ENCODE data around the gene KCNC1.

Gene KCNC1

DNA sequence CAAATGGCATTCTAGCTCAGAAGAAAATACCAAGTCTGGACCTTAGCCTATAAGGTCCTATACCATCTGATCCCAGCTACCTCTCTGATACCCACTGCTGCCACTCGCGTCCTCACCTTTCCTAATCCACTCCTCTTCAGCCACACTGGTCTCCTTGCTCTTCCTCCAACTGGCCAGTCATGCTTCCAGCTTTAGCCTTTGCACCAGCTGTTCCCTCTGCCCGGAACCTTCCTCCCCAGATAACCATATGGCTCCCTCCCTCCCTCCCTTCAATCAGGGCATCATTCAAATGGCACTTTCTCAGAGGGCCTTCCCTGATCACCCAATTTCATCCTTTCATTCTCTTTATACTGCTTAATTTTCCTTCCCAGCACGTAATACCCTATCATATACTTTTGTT is 67.9 kb downstream of the KCNC1 start:
- H3K4me1 ChIP-seq (ENCODE audit: control insufficient read depth in 1 of 2, insufficient read depth in 2 of 2, low read length in 2 of 2), result no peaks in the 10 kb centered on the region
- H3K27ac ChIP-seq (ENCODE audit: low read depth, low read length), result no peak overlapping the region
- no peak overlapping the region for H3K4me3 ChIP-seq (ENCODE audit: low read depth in 1 of 2, low read length in 2 of 2)
- H3K9ac ChIP-seq (ENCODE audit: low read depth in 1 of 2, low read length in 2 of 2), result no peak overlapping the region
- H3K9me3 ChIP-seq (ENCODE audit: control insufficient read depth in 1 of 2, low read length in 2 of 2), result no peaks in the 10 kb centered on the region
- no peaks in the 10 kb centered on the region for H3K27me3 ChIP-seq (ENCODE audit: control insufficient read depth in 1 of 2, insufficient read depth in 2 of 2, low read length in 2 of 2)
- H3K36me3 ChIP-seq (ENCODE audit: control insufficient read depth in 1 of 2, insufficient read depth in 2 of 2, low read length in 2 of 2), result no peaks in the 10 kb centered on the region

DNA sequence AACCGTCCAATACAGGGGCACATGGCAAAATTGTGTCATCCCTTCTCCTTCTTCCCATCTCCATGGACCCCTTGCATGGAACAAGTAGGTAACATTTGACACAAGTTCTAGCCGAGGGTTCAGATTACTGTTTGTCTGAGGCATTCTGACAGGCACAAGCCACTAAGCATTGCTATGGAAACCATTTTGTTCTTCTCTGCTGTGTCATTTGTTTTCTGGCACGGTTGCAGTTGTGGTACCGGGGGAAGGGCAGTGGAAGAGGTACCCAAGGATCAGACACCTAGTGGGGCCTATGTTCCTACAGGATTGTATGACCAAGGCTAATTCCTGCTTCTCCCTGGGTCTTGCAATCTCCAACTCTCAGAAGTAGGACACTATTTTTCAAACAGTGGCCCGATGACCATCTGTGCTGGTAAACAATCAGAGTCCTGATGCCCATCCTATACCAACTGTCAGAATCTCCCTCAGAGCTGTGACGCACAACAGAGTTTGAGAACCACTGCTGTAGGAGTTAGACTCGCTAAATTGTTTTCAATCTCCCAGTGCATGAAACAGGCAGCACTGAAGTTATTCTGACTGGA is 69.3 kb downstream of the KCNC1 start:
- no peaks in the 10 kb centered on the region for H3K36me3 ChIP-seq (ENCODE audit: control insufficient read depth in 1 of 2, insufficient read depth in 2 of 2, low read length in 2 of 2)
- H3K4me1 ChIP-seq (ENCODE audit: control insufficient read depth in 1 of 2, insufficient read depth in 2 of 2, low read length in 2 of 2), result no peaks in the 10 kb centered on the region
- H3K9ac ChIP-seq (ENCODE audit: low read depth in 1 of 2, low read length in 2 of 2), result no peak overlapping the region
- no peaks in the 10 kb centered on the region for H3K9me3 ChIP-seq (ENCODE audit: control insufficient read depth in 1 of 2, low read length in 2 of 2)
- H3K27me3 ChIP-seq (ENCODE audit: control insufficient read depth in 1 of 2, insufficient read depth in 2 of 2, low read length in 2 of 2), result no peaks in the 10 kb centered on the region
- no peak overlapping the region for H3K4me3 ChIP-seq (ENCODE audit: low read depth in 1 of 2, low read length in 2 of 2)
- no peak overlapping the region for H3K27ac ChIP-seq (ENCODE audit: low read depth, low read length)

DNA sequence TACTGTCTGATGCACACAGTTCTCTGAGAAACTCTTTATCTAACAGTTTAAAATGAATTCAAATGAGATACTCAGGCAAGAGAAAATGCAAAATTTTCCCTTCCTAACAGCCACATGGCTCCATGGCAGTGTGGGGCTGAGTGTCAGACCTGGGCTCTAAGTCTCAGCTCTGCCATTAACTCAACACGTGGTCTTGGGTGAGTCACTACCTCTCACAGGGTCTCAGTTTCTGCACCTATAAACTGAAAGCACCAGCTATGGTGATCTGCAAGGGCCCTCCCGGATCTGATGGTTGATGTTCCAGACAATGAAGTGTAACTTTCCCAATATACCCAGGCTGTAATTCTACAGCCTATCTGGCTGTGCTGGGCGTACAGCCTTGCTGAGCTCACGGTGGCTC is 70.5 kb downstream of the KCNC1 start:
- Histone ChIP-seq H3K9ac (ENCODE audit: low read depth in 1 of 2, low read length in 2 of 2) (no peak overlapping the region), H3K9me3 (ENCODE audit: control insufficient read depth in 1 of 2, low read length in 2 of 2) (no peaks in the 10 kb centered on the region), H3K36me3 (ENCODE audit: control insufficient read depth in 1 of 2, insufficient read depth in 2 of 2, low read length in 2 of 2) (no peaks in the 10 kb centered on the region), H3K27me3 (ENCODE audit: control insufficient read depth in 1 of 2, insufficient read depth in 2 of 2, low read length in 2 of 2) (no peaks in the 10 kb centered on the region), H3K27ac (ENCODE audit: low read depth, low read length) (no peak overlapping the region), H3K4me3 (ENCODE audit: low read depth in 1 of 2, low read length in 2 of 2) (no peak overlapping the region), H3K4me1 (ENCODE audit: control insufficient read depth in 1 of 2, insufficient read depth in 2 of 2, low read length in 2 of 2) (no peaks in the 10 kb centered on the region)

DNA sequence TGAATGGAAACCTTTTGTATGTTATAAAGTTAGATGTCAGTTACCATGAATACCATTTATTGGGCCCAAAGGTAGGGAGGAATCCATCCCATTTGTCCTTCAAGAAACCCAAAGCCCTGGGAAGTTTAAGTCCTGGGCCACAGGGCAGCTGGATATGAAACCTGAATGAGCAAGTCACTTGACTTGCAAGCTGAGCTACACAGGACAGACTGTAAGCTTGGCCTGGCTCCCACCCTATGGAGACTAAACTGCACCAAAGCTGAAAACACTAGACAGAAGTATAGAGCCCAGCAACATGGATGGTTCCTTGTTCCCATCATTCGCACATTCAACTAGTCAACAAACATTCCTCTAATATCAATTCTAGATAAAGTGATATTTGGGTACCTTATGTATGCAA is 71.3 kb downstream of the KCNC1 start:
- H3K9ac ChIP-seq (ENCODE audit: low read depth in 1 of 2, low read length in 2 of 2), result no peak overlapping the region
- H3K27ac ChIP-seq (ENCODE audit: low read depth, low read length), result no peak overlapping the region
- no peaks in the 10 kb centered on the region for H3K27me3 ChIP-seq (ENCODE audit: control insufficient read depth in 1 of 2, insufficient read depth in 2 of 2, low read length in 2 of 2)
- H3K9me3 ChIP-seq (ENCODE audit: control insufficient read depth in 1 of 2, low read length in 2 of 2), result no peaks in the 10 kb centered on the region
- H3K4me1 ChIP-seq (ENCODE audit: control insufficient read depth in 1 of 2, insufficient read depth in 2 of 2, low read length in 2 of 2), result no peaks in the 10 kb centered on the region
- no peaks in the 10 kb centered on the region for H3K36me3 ChIP-seq (ENCODE audit: control insufficient read depth in 1 of 2, insufficient read depth in 2 of 2, low read length in 2 of 2)
- H3K4me3 ChIP-seq (ENCODE audit: low read depth in 1 of 2, low read length in 2 of 2), result no peak overlapping the region

DNA sequence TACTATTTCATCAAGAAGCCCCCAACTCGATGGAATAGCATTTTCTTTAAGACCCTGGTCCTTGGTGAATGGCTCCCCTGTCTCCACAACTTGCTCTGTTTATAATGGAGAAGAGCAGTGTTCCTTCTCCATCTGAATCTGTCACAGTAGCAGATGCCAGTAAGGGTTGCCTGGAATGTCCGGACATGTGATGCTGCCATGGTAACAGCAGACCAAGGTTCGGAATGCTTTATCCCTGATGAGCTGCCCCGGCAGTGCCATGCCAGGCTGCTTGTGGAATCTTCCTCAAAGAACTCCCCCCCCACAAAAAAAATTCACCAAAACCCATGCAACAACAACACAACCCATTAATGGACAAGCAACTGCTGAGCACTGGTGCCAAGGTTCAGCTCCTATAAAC is 72.5 kb downstream of the KCNC1 start:
- Histone ChIP-seq H3K9me3 (ENCODE audit: control insufficient read depth in 1 of 2, low read length in 2 of 2) (no peaks in the 10 kb centered on the region), H3K27ac (ENCODE audit: low read depth, low read length) (no peak overlapping the region), H3K27me3 (ENCODE audit: control insufficient read depth in 1 of 2, insufficient read depth in 2 of 2, low read length in 2 of 2) (no peaks in the 10 kb centered on the region), H3K4me3 (ENCODE audit: low read depth in 1 of 2, low read length in 2 of 2) (no peak overlapping the region), H3K9ac (ENCODE audit: low read depth in 1 of 2, low read length in 2 of 2) (no peak overlapping the region), H3K4me1 (ENCODE audit: control insufficient read depth in 1 of 2, insufficient read depth in 2 of 2, low read length in 2 of 2) (no peaks in the 10 kb centered on the region), H3K36me3 (ENCODE audit: control insufficient read depth in 1 of 2, insufficient read depth in 2 of 2, low read length in 2 of 2) (no peaks in the 10 kb centered on the region)

DNA sequence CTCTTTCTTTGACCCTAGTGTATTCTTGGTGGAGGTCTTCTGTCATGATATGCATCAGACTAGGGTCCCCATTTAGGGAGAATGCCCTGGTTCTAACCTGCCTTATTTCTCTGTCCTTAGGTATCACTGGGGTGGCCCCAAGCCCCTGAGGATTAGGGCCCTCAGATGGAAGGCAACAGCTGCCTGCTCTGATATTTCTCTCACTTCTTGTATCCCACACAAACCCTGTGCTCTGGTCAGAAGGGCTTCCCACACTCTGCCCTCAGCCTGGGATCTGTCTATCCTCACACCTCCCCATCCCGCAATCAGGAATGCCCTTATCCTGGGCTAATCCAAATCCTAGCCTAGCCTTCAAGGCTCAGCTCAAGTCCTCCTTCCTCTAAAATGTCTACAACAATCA is 75.5 kb downstream of the KCNC1 start:
- no peak overlapping the region for H3K9ac ChIP-seq (ENCODE audit: low read depth in 1 of 2, low read length in 2 of 2)
- H3K4me3 ChIP-seq (ENCODE audit: low read depth in 1 of 2, low read length in 2 of 2), result no peak overlapping the region
- H3K27ac ChIP-seq (ENCODE audit: low read depth, low read length), result no peak overlapping the region
- no peaks in the 10 kb centered on the region for H3K9me3 ChIP-seq (ENCODE audit: control insufficient read depth in 1 of 2, low read length in 2 of 2)
- H3K4me1 ChIP-seq (ENCODE audit: control insufficient read depth in 1 of 2, insufficient read depth in 2 of 2, low read length in 2 of 2), result no peaks in the 10 kb centered on the region
- H3K27me3 ChIP-seq (ENCODE audit: control insufficient read depth in 1 of 2, insufficient read depth in 2 of 2, low read length in 2 of 2), result no peaks in the 10 kb centered on the region
- no peaks in the 10 kb centered on the region for H3K36me3 ChIP-seq (ENCODE audit: control insufficient read depth in 1 of 2, insufficient read depth in 2 of 2, low read length in 2 of 2)

DNA sequence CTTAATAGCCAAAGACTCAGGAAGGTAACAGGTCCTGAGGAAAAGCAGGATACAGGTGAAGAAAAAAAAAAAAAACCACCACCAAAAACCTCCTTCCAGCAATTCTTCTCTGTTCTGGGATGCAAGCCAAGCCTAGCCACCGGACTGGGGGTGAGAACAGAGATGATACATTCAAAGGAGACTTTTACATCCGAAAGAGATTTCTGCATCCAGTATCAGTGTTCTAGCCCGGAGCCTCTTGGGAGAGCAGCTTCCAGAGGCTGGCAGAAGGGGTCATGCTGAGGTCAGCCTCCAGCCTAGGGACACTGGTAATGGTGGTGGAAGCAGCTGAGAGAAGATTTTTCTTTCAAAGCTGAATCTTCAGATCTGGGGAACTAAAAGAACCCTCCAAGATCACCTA is 76.2 kb downstream of the KCNC1 start:
- Histone ChIP-seq H3K9me3 (ENCODE audit: control insufficient read depth in 1 of 2, low read length in 2 of 2) (no peaks in the 10 kb centered on the region), H3K27ac (ENCODE audit: low read depth, low read length) (no peak overlapping the region), H3K4me3 (ENCODE audit: low read depth in 1 of 2, low read length in 2 of 2) (no peak overlapping the region), H3K36me3 (ENCODE audit: control insufficient read depth in 1 of 2, insufficient read depth in 2 of 2, low read length in 2 of 2) (no peaks in the 10 kb centered on the region), H3K4me1 (ENCODE audit: control insufficient read depth in 1 of 2, insufficient read depth in 2 of 2, low read length in 2 of 2) (no peaks in the 10 kb centered on the region), H3K27me3 (ENCODE audit: control insufficient read depth in 1 of 2, insufficient read depth in 2 of 2, low read length in 2 of 2) (no peaks in the 10 kb centered on the region), H3K9ac (ENCODE audit: low read depth in 1 of 2, low read length in 2 of 2) (no peak overlapping the region)

DNA sequence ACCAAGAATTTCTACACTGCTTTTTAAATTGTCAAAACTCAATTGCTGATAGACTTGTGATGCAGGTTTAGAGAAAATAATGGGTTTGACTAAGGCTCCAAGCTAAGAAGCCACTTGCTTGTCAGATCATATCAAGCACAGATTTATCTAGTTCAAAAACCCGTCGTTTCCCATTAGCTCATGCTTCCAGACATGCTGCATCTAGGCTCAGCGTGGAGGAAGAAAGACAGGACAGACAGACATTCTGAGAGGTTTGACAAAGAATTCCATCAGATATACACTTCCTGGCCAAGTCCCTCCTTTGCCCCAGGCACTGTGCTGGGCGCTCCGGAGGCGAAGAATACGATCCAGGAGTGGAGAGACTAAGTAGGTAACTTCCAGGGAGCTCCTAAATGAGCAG is 76.8 kb downstream of the KCNC1 start:
- no peak overlapping the region for H3K4me3 ChIP-seq (ENCODE audit: low read depth in 1 of 2, low read length in 2 of 2)
- H3K9ac ChIP-seq (ENCODE audit: low read depth in 1 of 2, low read length in 2 of 2), result no peak overlapping the region
- H3K27me3 ChIP-seq (ENCODE audit: control insufficient read depth in 1 of 2, insufficient read depth in 2 of 2, low read length in 2 of 2), result no peaks in the 10 kb centered on the region
- H3K4me1 ChIP-seq (ENCODE audit: control insufficient read depth in 1 of 2, insufficient read depth in 2 of 2, low read length in 2 of 2), result peaks cover 0 to under 1% of the 10 kb centered on the region in 2 donors
- H3K9me3 ChIP-seq (ENCODE audit: control insufficient read depth in 1 of 2, low read length in 2 of 2), result no peaks in the 10 kb centered on the region
- H3K36me3 ChIP-seq (ENCODE audit: control insufficient read depth in 1 of 2, insufficient read depth in 2 of 2, low read length in 2 of 2), result no peaks in the 10 kb centered on the region
- H3K27ac ChIP-seq (ENCODE audit: low read depth, low read length), result no peak overlapping the region

DNA sequence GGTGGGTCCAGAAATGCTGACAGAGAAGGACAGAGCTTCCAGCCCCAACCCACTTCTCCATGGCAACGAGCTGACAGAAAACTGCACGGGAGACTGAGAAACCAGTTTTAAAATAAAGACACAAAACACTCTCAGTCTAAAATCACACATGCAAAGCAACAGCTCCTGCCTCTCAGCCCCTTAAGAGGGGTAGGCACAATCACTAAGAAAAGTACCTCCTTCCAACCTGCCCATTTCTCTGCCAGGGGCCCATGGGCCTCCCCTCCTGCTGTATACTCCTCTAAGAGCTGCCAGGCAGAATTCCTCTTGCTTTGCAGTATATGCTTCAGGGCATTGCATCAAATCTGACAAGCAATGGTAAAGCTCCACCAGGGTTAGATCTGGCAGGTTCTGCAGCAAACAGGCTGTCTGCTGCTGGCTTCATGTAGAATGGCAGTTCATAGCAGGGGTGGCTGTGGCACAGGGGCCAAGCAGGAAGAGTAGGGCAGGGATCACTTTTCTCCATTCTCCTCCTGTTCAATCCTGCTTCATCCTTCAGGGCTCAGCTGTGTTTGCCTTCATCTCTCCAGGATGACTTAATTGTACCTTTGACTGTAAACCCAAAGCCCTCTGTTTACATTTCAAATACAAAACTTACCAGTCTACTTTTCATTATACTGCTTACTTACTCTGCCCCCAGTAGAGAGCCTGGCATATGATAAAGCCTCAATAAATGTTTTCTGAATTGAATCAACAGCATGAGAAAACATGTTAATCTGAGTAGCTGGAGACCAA is 77.7 kb downstream of the KCNC1 start:
- Histone ChIP-seq H3K9me3 (ENCODE audit: control insufficient read depth in 1 of 2, low read length in 2 of 2) (no peaks in the 10 kb centered on the region), H3K27me3 (ENCODE audit: control insufficient read depth in 1 of 2, insufficient read depth in 2 of 2, low read length in 2 of 2) (no peaks in the 10 kb centered on the region), H3K27ac (ENCODE audit: low read depth, low read length) (no peak overlapping the region), H3K4me1 (ENCODE audit: control insufficient read depth in 1 of 2, insufficient read depth in 2 of 2, low read length in 2 of 2) (peaks cover 0 to 5% of the 10 kb centered on the region in 2 donors), H3K4me3 (ENCODE audit: low read depth in 1 of 2, low read length in 2 of 2) (no peak overlapping the region), H3K9ac (ENCODE audit: low read depth in 1 of 2, low read length in 2 of 2) (no peak overlapping the region), H3K36me3 (ENCODE audit: control insufficient read depth in 1 of 2, insufficient read depth in 2 of 2, low read length in 2 of 2) (no peaks in the 10 kb centered on the region)

DNA sequence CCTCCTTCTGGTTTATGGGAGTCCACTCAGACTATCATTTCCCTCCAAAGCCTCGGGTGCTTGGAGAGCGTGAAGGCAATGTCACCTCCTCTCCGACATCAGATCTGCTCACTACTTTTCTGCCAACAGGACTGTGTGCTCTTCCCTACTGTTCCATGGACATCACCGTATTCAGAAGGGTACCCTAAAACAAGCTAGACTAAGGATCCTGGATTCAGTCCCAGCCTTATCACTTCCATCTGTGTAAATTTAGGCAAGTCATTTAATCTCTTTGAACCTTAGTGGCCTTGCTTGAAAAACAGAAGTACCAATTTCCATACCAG is 78.2 kb downstream of the KCNC1 start:
- Histone ChIP-seq H3K4me3 (ENCODE audit: low read depth in 1 of 2, low read length in 2 of 2) (no peak overlapping the region), H3K27ac (ENCODE audit: low read depth, low read length) (no peak overlapping the region), H3K9ac (ENCODE audit: low read depth in 1 of 2, low read length in 2 of 2) (no peak overlapping the region), H3K4me1 (ENCODE audit: control insufficient read depth in 1 of 2, insufficient read depth in 2 of 2, low read length in 2 of 2) (peaks cover 0 to 5% of the 10 kb centered on the region in 2 donors), H3K36me3 (ENCODE audit: control insufficient read depth in 1 of 2, insufficient read depth in 2 of 2, low read length in 2 of 2) (no peaks in the 10 kb centered on the region), H3K9me3 (ENCODE audit: control insufficient read depth in 1 of 2, low read length in 2 of 2) (no peaks in the 10 kb centered on the region), H3K27me3 (ENCODE audit: control insufficient read depth in 1 of 2, insufficient read depth in 2 of 2, low read length in 2 of 2) (no peaks in the 10 kb centered on the region)

All from duodenal mucosa (tissue), 2 donors.